IMR-90 (cell line): Measurements from ENCODE around the gene FAAP20. TPM values are rescaled to one million over a fixed set of nuclear protein-coding genes. Genes with fewer than 3 reads are reported as not detected.

Experiments
- ATAC-seq: fragments of 200-7000 bp; cut with Tn5 transposase; 2 replicates; pipeline ENCODE4 v1.9.1; 2020; ENCODE audit warnings: low read depth, mild to moderate bottlenecking, moderate library complexity
- BruUV-seq: library from RNA; stranded (reverse); fragments of 400-500 nt; replicated peaks from 2 replicates; lab custom pipeline; 2021; lab: Mats Ljungman, UMichigan
- CTCF ChIA-PET: fragments of 300-600 bp; formaldehyde crosslinking; extraction: SDS; loops from one replicate; lab custom pipeline; 2021; ENCODE audit warnings: antibody characterized with exemption; lab: Yijun Ruan, JAX
- POLR2A ChIA-PET: fragments of 300-600 bp; sonication (Branson Sonifier 250); formaldehyde crosslinking; loops from one replicate; lab custom pipeline; 2022; ENCODE audit warnings: antibody characterized with exemption; ENCODE audit not compliant: unreplicated experiment; lab: Charles Lee
- DNase-seq: peaks from one replicate; pipeline ENCODE4 v3.0.0; 2013
- H2AFZ ChIP-seq: replicated peaks from 2 replicates; pipeline ENCODE3; 2013; ENCODE audit warnings: low read length, mild to moderate bottlenecking; ENCODE audit not compliant: poor library complexity
- H2AK5ac ChIP-seq: 2 replicates; pipeline ENCODE4 v1.6.1; 2013; ENCODE audit warnings: low read depth, low read length, inconsistent platforms
- H2AK9ac ChIP-seq: replicated peaks from 2 replicates; pipeline ENCODE3; 2013; ENCODE audit warnings: mild to moderate bottlenecking, low read depth, low read length, moderate library complexity; ENCODE audit not compliant: poor library complexity
- H2BK120ac ChIP-seq: 2 replicates; pipeline ENCODE4 v1.6.1; 2013; ENCODE audit warnings: low read depth, low read length, inconsistent platforms
- H2BK15ac ChIP-seq: 3 replicates; pipeline ENCODE4 v1.6.1; 2013; ENCODE audit warnings: low read depth, low read length, inconsistent platforms
- H2BK20ac ChIP-seq: 2 replicates; pipeline ENCODE4 v1.6.1; 2013; ENCODE audit warnings: low read depth, mild to moderate bottlenecking, inconsistent platforms, low read length, moderate library complexity
- H2BK5ac ChIP-seq: 2 replicates; pipeline ENCODE4 v1.6.1; 2013; ENCODE audit warnings: mild to moderate bottlenecking, low read depth, low read length, inconsistent platforms; ENCODE audit not compliant: poor library complexity, severe bottlenecking
- H3K14ac ChIP-seq: replicated peaks from 2 replicates; pipeline ENCODE4 v1.6.1; 2013; ENCODE audit warnings: low read depth, low read length, inconsistent platforms
- H3K18ac ChIP-seq: 2 replicates; pipeline ENCODE4 v1.6.1; 2013; ENCODE audit warnings: low read depth, low read length, control low read depth
- H3K23ac ChIP-seq: 2 replicates; pipeline ENCODE4 v1.6.1; 2013; ENCODE audit warnings: low read depth, low read length, inconsistent platforms
- H3K27ac ChIP-seq: 2 replicates; pipeline ENCODE4 v1.5.1; 2013; ENCODE audit warnings: mild to moderate bottlenecking, control low read depth, low read length; ENCODE audit not compliant: insufficient read depth
- H3K27me3 ChIP-seq: 2 replicates; pipeline ENCODE4 v1.6.1; 2013; ENCODE audit warnings: low read length; ENCODE audit not compliant: control insufficient read depth, insufficient read depth
- H3K36me3 ChIP-seq: 2 replicates; pipeline ENCODE4 v1.6.1; 2013; ENCODE audit warnings: low read length, mixed read lengths; ENCODE audit not compliant: control insufficient read depth, insufficient read depth
- H3K4ac ChIP-seq: 2 replicates; pipeline ENCODE4 v1.6.1; 2013; ENCODE audit warnings: low read depth, low read length, inconsistent platforms
- H3K4me1 ChIP-seq: 2 replicates; pipeline ENCODE4 v1.6.1; 2013; ENCODE audit warnings: low read length, mixed read lengths; ENCODE audit not compliant: control insufficient read depth, insufficient read depth
- H3K4me2 ChIP-seq: 2 replicates; pipeline ENCODE4 v1.6.1; 2013; ENCODE audit warnings: low read depth, mild to moderate bottlenecking, control low read depth, low read length, moderate library complexity
- H3K4me3 ChIP-seq: 2 replicates; pipeline ENCODE4 v1.5.1; 2013; ENCODE audit warnings: low read depth, mild to moderate bottlenecking, control low read depth, low read length, moderate library complexity; ENCODE audit not compliant: insufficient read depth
- H3K56ac ChIP-seq: 2 replicates; pipeline ENCODE4 v1.6.1; 2013; ENCODE audit warnings: low read length, inconsistent platforms; ENCODE audit not compliant: insufficient read depth; ENCODE audit errors: extremely low read depth
- H3K79me1 ChIP-seq, 2 experiments: 2 replicates each; pipeline ENCODE4 v1.6.1; 2013; ENCODE audit warnings: low read length in 2 of 2, inconsistent platforms in 1 of 2, low read depth in 1 of 2
- H3K9ac ChIP-seq: 2 replicates; pipeline ENCODE4 v1.6.1; 2013; ENCODE audit warnings: low read depth, low read length, control low read depth
- H3K9me1 ChIP-seq: 2 replicates; pipeline ENCODE4 v1.6.1; 2013; ENCODE audit warnings: low read length, inconsistent platforms; ENCODE audit not compliant: insufficient read depth
- H3K9me3 ChIP-seq: 2 replicates; pipeline ENCODE4 v1.6.1; 2013; ENCODE audit warnings: low read length; ENCODE audit not compliant: control insufficient read depth, insufficient read depth
- H4K20me1 ChIP-seq: 2 replicates; pipeline ENCODE4 v1.6.1; 2013; ENCODE audit warnings: low read length, inconsistent platforms; ENCODE audit not compliant: insufficient read depth
- H4K5ac ChIP-seq: 2 replicates; pipeline ENCODE4 v1.6.1; 2013; ENCODE audit warnings: mild to moderate bottlenecking, low read depth, low read length, control low read depth
- H4K8ac ChIP-seq, 2 experiments: 2 replicates each; pipeline ENCODE4 v1.6.1; 2013; ENCODE audit warnings: low read depth in 2 of 2, low read length in 2 of 2, control low read depth in 1 of 2, inconsistent platforms in 1 of 2
- H4K91ac ChIP-seq: 2 replicates; pipeline ENCODE4 v1.6.1; 2013; ENCODE audit warnings: low read depth, low read length, inconsistent platforms; ENCODE audit not compliant: insufficient read depth
- BHLHE40 ChIP-seq: fragments of 150-350 bp; IDR thresholded peaks from 2 replicates; pipeline ENCODE4 v1.6.1; 2016; ENCODE audit warnings: mild to moderate bottlenecking, low read depth, low read length
- CHD1 ChIP-seq: IDR thresholded peaks from 2 replicates; pipeline ENCODE4 v1.6.1; 2012; ENCODE audit warnings: low read depth, low read length, improper control_type of control experiment
- ELK1 ChIP-seq: fragments of 150-350 bp; IDR thresholded peaks from 2 replicates; pipeline ENCODE4 v1.6.1; 2016; ENCODE audit warnings: low read depth, mild to moderate bottlenecking, low read length, moderate library complexity, borderline replicate concordance
- FOS ChIP-seq: fragments of 150-350 bp; IDR thresholded peaks from 2 replicates; pipeline ENCODE4 v1.6.1; 2016; ENCODE audit warnings: low read depth, low read length
- MAFK ChIP-seq: IDR thresholded peaks from 2 replicates; pipeline ENCODE4 v1.6.1; 2012; ENCODE audit warnings: low read depth, low read length, improper control_type of control experiment
- MAZ ChIP-seq: IDR thresholded peaks from 2 replicates; pipeline ENCODE4 v1.6.1; 2012; ENCODE audit warnings: low read depth, mild to moderate bottlenecking, low read length, improper control_type of control experiment, moderate library complexity, borderline replicate concordance
- MXI1 ChIP-seq: IDR thresholded peaks from 2 replicates; pipeline ENCODE4 v1.6.1; 2012; ENCODE audit warnings: low read depth, mild to moderate bottlenecking, low read length, moderate library complexity, borderline replicate concordance
- NFE2L2 ChIP-seq: fragments of 150-350 bp; IDR thresholded peaks from 2 replicates; pipeline ENCODE4 v1.6.1; 2016; ENCODE audit warnings: low read depth, mild to moderate bottlenecking, low read length
- POLR2A ChIP-seq: IDR thresholded peaks from 2 replicates; pipeline ENCODE4 v1.6.1; 2012; ENCODE audit warnings: mild to moderate bottlenecking, low read depth, low read length
- RFX5 ChIP-seq: IDR thresholded peaks from 2 replicates; pipeline ENCODE4 v1.8.0; 2012; ENCODE audit warnings: low read depth, mild to moderate bottlenecking, low read length, moderate library complexity
- SMC3 ChIP-seq: fragments of 150-350 bp; IDR thresholded peaks from 2 replicates; pipeline ENCODE4 v1.6.1; 2016; ENCODE audit warnings: low read depth, mild to moderate bottlenecking, antibody characterized with exemption, low read length, moderate library complexity
- USF2 ChIP-seq: fragments of 150-350 bp; IDR thresholded peaks from 2 replicates; pipeline ENCODE4 v1.6.1; 2017; ENCODE audit warnings: mild to moderate bottlenecking, antibody characterized with exemption, low read length, low read depth
- WGBS, 2 experiments: methylation state at CpG; one replicate each; pipeline versions ENCODE4 v1.1.5 to v1.1.7; 2013; ENCODE audit warnings: missing lambda C conversion rate in 2 of 2; ENCODE audit not compliant: insufficient read length in 1 of 2; ENCODE audit errors: extremely low coverage in 2 of 2; 5-methylcytosine and 5-hydroxymethylcytosine counted together
- dilution Hi-C: fragments of 300-500 bp; cut with HindIII; formaldehyde crosslinking; loops from one replicate; pipeline ENCODE4 v1.14.3; 2018; ENCODE audit warnings: low sequenced_read_pairs; ENCODE audit not compliant: unreplicated experiment
- in situ Hi-C: fragments of 300-500 bp; cut with MboI; formaldehyde crosslinking; loops from 3 replicates; pipeline ENCODE4 v1.14.3; 2019; ENCODE audit warnings: low sequenced_read_pairs, inconsistent platforms, mixed read lengths
- intact Hi-C: fragments of 100-400 bp; cut with micrococcal nuclease; formaldehyde crosslinking; loops from 2 replicates; pipeline ENCODE4 v1.10.0; 2022
- polyA plus RNA-seq, 3 experiments: library from polyadenylated mRNA; depleted of rRNA; stranded (reverse); fragments of >200 nt; gene quantifications; 2 replicates each; pipeline ENCODE4 v1.2.3, GENCODE V29; 2012; ENCODE audit warnings: low replicate concordance in 1 of 3
- total RNA-seq: library from RNA; depleted of rRNA; stranded (reverse); fragments of >200 nt; gene quantifications from 2 replicates; pipeline ENCODE4 v1.2.3, GENCODE V29; 2012
- TF ChIP-seq, protein P1 (sequence below): conservative IDR thresholded peaks from 2 replicates; pipeline ENCODE4 v1.5.1; 2012; ENCODE audit warnings: mild to moderate bottlenecking, low read depth, low read length, improper control_type of control experiment

The FAAP20 gene
- total and polyA plus RNA-seq, 2 of the 4 experiments (the other 2 are of a cell fraction), result 6.5 to 31.5 TPM

- no peak overlapping the region; the same call in 1 of the 2 replicates for H2BK20ac ChIP-seq
- H2AFZ ChIP-seq, result peak overlapping the region; percentile 93
- WGBS, 2 experiments, result 3% methylated on average over 19 of the region's 60 CpGs; no CpG with 5 or more reads in 1 of the 2 experiments
- peak overlapping the region; percentile 85; the same call in 1 of the 2 replicates for H2AK5ac ChIP-seq
- no TSS peak for BruUV-seq
- no peak overlapping the region; the same call in 2 of the 3 replicates for H2BK15ac ChIP-seq
- 0 out of 2 replicates have a peak overlapping the region, but pooled peaks have one; percentile 39 for H3K56ac ChIP-seq
- intact Hi-C loops, result loop anchor here (2.0 kb wide), 1 partner anchor 26 kb away; no protein-coding TSS in a partner anchor
- no peaks in the 10 kb centered on the region for H4K20me1 ChIP-seq
- no peaks in the 10 kb centered on the region for H3K9me3 ChIP-seq
- ChIA-PET CTCF (interaction anchor here (0.8 kb wide), 1 partner anchor 177 kb away, joined by 4 read pairs; no protein-coding TSS in a partner anchor), POLR2A (interaction anchor here (0.6 to 1.1 kb wide), 4 partner anchors 15 to 187 kb away, joined by 3 to 5 read pairs (median 3); partner anchors contain the start of gene RER1)
- peak overlapping the region; percentile 82 for H3K23ac ChIP-seq
- peak overlapping the region; percentile 67 for H3K4me3 ChIP-seq
- H2BK5ac ChIP-seq, result peak overlapping the region; percentile 75
- H3K79me1 ChIP-seq, result peaks cover 14 to 45% of the 10 kb centered on the region in 2 experiments
- peak overlapping the region; percentile 88 for H3K18ac ChIP-seq
- peak overlapping the region; percentile 87 for H3K27ac ChIP-seq
- H3K9me1 ChIP-seq, result peaks cover 5% of the 10 kb centered on the region
- peak overlapping the region; percentile 77; the same call in 1 of the 2 replicates for H4K5ac ChIP-seq
- dilution Hi-C loops, result no loop called here
- H3K14ac ChIP-seq, result peak overlapping the region; percentile 86
- peaks cover 42% of the 10 kb centered on the region for H3K4me1 ChIP-seq
- H4K8ac ChIP-seq, result peak overlapping the region; percentile 13 to 76; a peak in 3 of 4 replicates
- H3K4ac ChIP-seq, result peak overlapping the region; percentile 82
- H3K9ac ChIP-seq, result peak overlapping the region; percentile 85
- peak; percentile 62 for ATAC-seq
- peak overlapping the region; percentile 90 for H2AK9ac ChIP-seq
- peak overlapping the region; percentile 98 for H3K4me2 ChIP-seq
- in situ Hi-C loops, result no loop called here
- peak overlapping the region; percentile 79 for H4K91ac ChIP-seq
- no peaks in the 10 kb centered on the region for H3K36me3 ChIP-seq
- DNase-seq, result peak; percentile 33
- peak overlapping the region; percentile 44 for H2BK120ac ChIP-seq
- H3K27me3 ChIP-seq, result no peaks in the 10 kb centered on the region
- no peak for TF ChIP-seq SMC3
- TF ChIP-seq MAFK, result no peak
- no peak for TF ChIP-seq NFE2L2
- TF ChIP-seq MAZ, result no peak; the same call in 1 of the 2 replicates
- TF ChIP-seq ELK1, result no peak
- TF ChIP-seq, protein P1, sequence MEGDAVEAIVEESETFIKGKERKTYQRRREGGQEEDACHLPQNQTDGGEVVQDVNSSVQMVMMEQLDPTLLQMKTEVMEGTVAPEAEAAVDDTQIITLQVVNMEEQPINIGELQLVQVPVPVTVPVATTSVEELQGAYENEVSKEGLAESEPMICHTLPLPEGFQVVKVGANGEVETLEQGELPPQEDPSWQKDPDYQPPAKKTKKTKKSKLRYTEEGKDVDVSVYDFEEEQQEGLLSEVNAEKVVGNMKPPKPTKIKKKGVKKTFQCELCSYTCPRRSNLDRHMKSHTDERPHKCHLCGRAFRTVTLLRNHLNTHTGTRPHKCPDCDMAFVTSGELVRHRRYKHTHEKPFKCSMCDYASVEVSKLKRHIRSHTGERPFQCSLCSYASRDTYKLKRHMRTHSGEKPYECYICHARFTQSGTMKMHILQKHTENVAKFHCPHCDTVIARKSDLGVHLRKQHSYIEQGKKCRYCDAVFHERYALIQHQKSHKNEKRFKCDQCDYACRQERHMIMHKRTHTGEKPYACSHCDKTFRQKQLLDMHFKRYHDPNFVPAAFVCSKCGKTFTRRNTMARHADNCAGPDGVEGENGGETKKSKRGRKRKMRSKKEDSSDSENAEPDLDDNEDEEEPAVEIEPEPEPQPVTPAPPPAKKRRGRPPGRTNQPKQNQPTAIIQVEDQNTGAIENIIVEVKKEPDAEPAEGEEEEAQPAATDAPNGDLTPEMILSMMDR, result no peak
- no peak for TF ChIP-seq CHD1
- no peak for TF ChIP-seq FOS
- peak; percentile 83 for TF ChIP-seq USF2
- no peak; the same call in 1 of the 2 replicates for TF ChIP-seq POLR2A
- TF ChIP-seq BHLHE40, result no peak
- no peak for TF ChIP-seq RFX5
- TF ChIP-seq MXI1, result peak; percentile 56; the same call in 1 of the 2 replicates
Measured at GRCh38 chr1:2204415-2205190, 10.0 kb upstream of the FAAP20 start.
